GM23338 (cell line): ENCODE results near the gene AQP4. TPM values are rescaled to one million over a fixed set of nuclear protein-coding genes. Genes with fewer than 3 reads are reported as not detected.

Source experiments
- ATAC-seq: fragments of 200-7000 bp; cut with Tn5 transposase; 3 replicates; pipeline ENCODE4 v1.9.1; 2020
- DNase-seq: peaks from one replicate; pipeline ENCODE4 v3.0.0-alpha.2; 2015; ENCODE audit warnings: low spot score
- H2AFZ ChIP-seq: fragments of 200-600 bp; sonication (generic); 2 replicates; pipeline ENCODE4 v1.8.0; 2016; ENCODE audit warnings: antibody characterized with exemption, mild to moderate bottlenecking, moderate library complexity
- H3F3A ChIP-seq: fragments of 200-600 bp; sonication (generic); replicated peaks from 2 replicates; pipeline ENCODE4 v1.8.0; 2017; ENCODE audit warnings: antibody characterized with exemption, mixed run types, low read depth
- H3K27ac ChIP-seq: fragments of 200-600 bp; sonication (generic); 2 replicates; pipeline ENCODE4 v1.6.1; 2016; ENCODE audit warnings: low read depth
- H3K27me3 ChIP-seq: fragments of 200-600 bp; sonication (generic); 2 replicates; pipeline ENCODE4 v1.8.0; 2016; ENCODE audit warnings: mild to moderate bottlenecking, mixed run types, moderate library complexity; ENCODE audit not compliant: insufficient read depth
- H3K36me3 ChIP-seq: fragments of 200-600 bp; sonication (generic); 2 replicates; pipeline ENCODE4 v1.8.0; 2016; ENCODE audit warnings: mild to moderate bottlenecking; ENCODE audit not compliant: insufficient read depth
- H3K4me1 ChIP-seq: fragments of 200-600 bp; sonication (generic); 2 replicates; pipeline ENCODE4 v1.8.0; 2016; ENCODE audit warnings: mild to moderate bottlenecking, moderate library complexity; ENCODE audit not compliant: insufficient read depth
- H3K4me2 ChIP-seq: fragments of 200-600 bp; sonication (generic); 2 replicates; pipeline ENCODE4 v1.7.1; 2017; ENCODE audit warnings: mixed run types
- H3K4me3 ChIP-seq: fragments of 200-600 bp; sonication (generic); 2 replicates; pipeline ENCODE4 v1.6.1; 2016; ENCODE audit warnings: mixed run types
- H3K79me2 ChIP-seq: fragments of 200-600 bp; sonication (generic); replicated peaks from 2 replicates; pipeline ENCODE4 v1.8.0; 2017; ENCODE audit warnings: mild to moderate bottlenecking; ENCODE audit not compliant: insufficient read depth
- H3K9me2 ChIP-seq: fragments of 200-600 bp; sonication (generic); 2 replicates; pipeline ENCODE4 v1.8.0; 2017; ENCODE audit not compliant: insufficient read depth
- H4K20me1 ChIP-seq: fragments of 200-600 bp; sonication (generic); replicated peaks from 2 replicates; pipeline ENCODE4 v1.8.0; 2017; ENCODE audit warnings: mild to moderate bottlenecking; ENCODE audit not compliant: insufficient read depth
- H3K27ac Mint-ChIP-seq: 2 replicates; pipeline ENCODE4 v1.8.0; 2020; ENCODE audit warnings: inconsistent platforms, mild to moderate bottlenecking, moderate library complexity, mixed read lengths
- H3K27me3 Mint-ChIP-seq: 3 replicates; pipeline ENCODE4 v1.8.0; 2022; ENCODE audit warnings: low read depth, mild to moderate bottlenecking, moderate library complexity, mixed read lengths, inconsistent platforms; ENCODE audit not compliant: insufficient read depth, poor library complexity
- H3K36me3 Mint-ChIP-seq: 3 replicates; pipeline ENCODE4 v1.8.0; 2021; ENCODE audit warnings: low read depth, mild to moderate bottlenecking, inconsistent platforms, moderate library complexity, mixed read lengths
- H3K4me1 Mint-ChIP-seq: 3 replicates; pipeline ENCODE4 v1.8.0; 2020; ENCODE audit warnings: mild to moderate bottlenecking, inconsistent platforms, mixed read lengths
- H3K4me3 Mint-ChIP-seq: 3 replicates; pipeline ENCODE4 v1.8.0; 2021; ENCODE audit warnings: moderate library complexity, mild to moderate bottlenecking, inconsistent platforms, mixed read lengths
- H3K9me3 Mint-ChIP-seq: 3 replicates; pipeline ENCODE4 v1.8.0; 2020; ENCODE audit warnings: moderate library complexity, mild to moderate bottlenecking, inconsistent platforms, mixed read lengths
- CREB1 ChIP-seq: fragments of 250-450 bp; sonication (Bioruptor Pico); IDR thresholded peaks from 2 replicates; pipeline ENCODE4 v1.5.0; 2020; ENCODE audit warnings: low read depth, mild to moderate bottlenecking, moderate library complexity
- ETS1 ChIP-seq: IDR thresholded peaks from 2 replicates; pipeline ENCODE4 v1.6.1; 2016; ENCODE audit warnings: antibody characterized with exemption
- EZH2 ChIP-seq: fragments of 200-600 bp; sonication (generic); IDR thresholded peaks from one replicate; pipeline ENCODE4 v1.8.0; 2017; ENCODE audit warnings: antibody characterized with exemption, mild to moderate bottlenecking, low read depth; ENCODE audit not compliant: unreplicated experiment
- EZH2phosphoT487 ChIP-seq: fragments of 200-600 bp; sonication (generic); IDR thresholded peaks from one replicate; pipeline ENCODE4 v1.8.1; 2018; ENCODE audit warnings: antibody characterized with exemption; ENCODE audit not compliant: unreplicated experiment
- JUNB ChIP-seq: IDR thresholded peaks from one replicate; pipeline ENCODE4 v1.6.1; 2016; ENCODE audit warnings: antibody characterized with exemption; ENCODE audit not compliant: unreplicated experiment
- NANOG ChIP-seq: IDR thresholded peaks from 2 replicates; pipeline ENCODE4 v1.6.1; 2016; ENCODE audit warnings: antibody characterized with exemption, borderline replicate concordance
- POLR2AphosphoS5 ChIP-seq: IDR thresholded peaks from 2 replicates; pipeline ENCODE4 v1.6.1; 2016; ENCODE audit warnings: antibody characterized with exemption, low read depth
- REST ChIP-seq: IDR thresholded peaks from one replicate; pipeline ENCODE4 v1.6.1; 2018; ENCODE audit warnings: antibody characterized with exemption; ENCODE audit not compliant: unreplicated experiment
- STAT1 ChIP-seq: IDR thresholded peaks from one replicate; pipeline ENCODE4 v1.6.1; 2016; ENCODE audit warnings: antibody characterized with exemption; ENCODE audit not compliant: unreplicated experiment
- ZNF114 ChIP-seq: fragments of 250-450 bp; sonication (Bioruptor Pico); IDR thresholded peaks from 2 replicates; pipeline ENCODE4 v1.5.0; 2020; ENCODE audit warnings: mild to moderate bottlenecking, moderate library complexity
- ZNF331 ChIP-seq: fragments of 250-450 bp; sonication (Bioruptor Pico); IDR thresholded peaks from 2 replicates; pipeline ENCODE4 v1.5.0; 2020; ENCODE audit warnings: low read depth, mild to moderate bottlenecking, moderate library complexity
- ZNF462 ChIP-seq: fragments of 250-450 bp; sonication (Bioruptor Pico); IDR thresholded peaks from 2 replicates; pipeline ENCODE4 v1.5.0; 2020; ENCODE audit warnings: mild to moderate bottlenecking, moderate library complexity
- polyA plus RNA-seq: library from polyadenylated mRNA; unstranded; fragments of >200 nt; fragmentation: Nextera tagmentation; extraction: Ambion mirVana; gene quantifications from 2 replicates; pipeline ENCODE4 v1.2.1, GENCODE V29; 2016
- total RNA-seq: library from RNA; depleted of rRNA; stranded (reverse); fragments of >200 nt; shearing (Covaris generic); gene quantifications from 2 replicates; pipeline ENCODE4 v1.2.3, GENCODE V29; 2014
- TF ChIP-seq, protein P1 (sequence below), 2 experiments: fragments of 200-600 bp in 1 of 2; sonication (generic) in 1 of 2; conservative IDR thresholded peaks; 2 replicates each; pipeline versions ENCODE4 v1.5.1 to v1.6.1; 2016 to 2017; ENCODE audit warnings: antibody characterized with exemption in 2 of 2, low read depth in 2 of 2, mild to moderate bottlenecking in 2 of 2, moderate library complexity in 1 of 2

AQP4 gene
- total and polyA plus RNA-seq, 2 experiments from 2014 or later, result 1.1 to 3.8 TPM

DNA sequence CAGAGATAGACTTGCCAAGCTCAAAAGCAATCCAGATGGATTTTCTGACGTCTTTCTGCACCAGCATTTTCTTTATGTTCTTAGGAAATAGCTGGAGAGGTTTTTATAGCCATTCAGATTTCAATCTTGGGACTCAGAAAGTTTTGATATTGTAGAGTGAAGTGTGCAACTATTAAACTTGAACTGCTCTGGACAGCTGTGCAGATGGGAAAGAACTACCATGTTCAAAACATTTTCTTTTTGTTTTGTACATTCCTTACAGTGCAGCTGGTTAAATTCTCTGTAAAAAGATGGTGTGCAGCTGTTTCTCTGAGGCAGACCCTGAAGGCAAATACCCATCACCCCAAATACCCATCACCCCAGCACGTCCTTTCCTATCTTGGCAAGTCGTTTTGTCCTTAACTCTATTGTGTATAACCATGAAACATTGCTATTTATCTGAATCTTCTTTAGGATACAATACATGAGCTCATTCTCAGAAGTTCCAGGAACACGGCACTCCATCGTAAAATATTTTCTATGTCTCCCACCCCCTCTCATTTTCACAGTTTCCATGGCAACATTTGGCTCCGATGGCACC, 38.8 kb downstream of the AQP4 start:
- Histone ChIP-seq H3K4me1 (peaks cover 2% of the 10 kb centered on the region), H4K20me1 (no peaks in the 10 kb centered on the region), H3K36me3 (no peaks in the 10 kb centered on the region), H3K27ac (no peak overlapping the region), H3K4me3 (no peak overlapping the region), H3K27me3 (no peaks in the 10 kb centered on the region), H3K9me2 (no peaks in the 10 kb centered on the region), H3K79me2 (no peaks in the 10 kb centered on the region), H3K4me2 (no peak overlapping the region), H2AFZ (no peak overlapping the region), H3F3A (no peaks in the 10 kb centered on the region)
- Mint-ChIP-seq H3K4me3 (no peak overlapping the region), H3K9me3 (no peaks in the 10 kb centered on the region), H3K27ac (no peak overlapping the region), H3K36me3 (no peaks in the 10 kb centered on the region; the same call in 2 of the 3 replicates), H3K27me3 (no peaks in the 10 kb centered on the region), H3K4me1 (peaks cover 5% of the 10 kb centered on the region; the same call in 2 of the 3 replicates)
- ATAC-seq, result no peak
- DNase-seq, result no peak
- TF ChIP-seq ZNF114 (CRISPR knock-in tag), result no peak
- TF ChIP-seq JUNB, result no peak
- TF ChIP-seq STAT1, result no peak
- no peak for TF ChIP-seq NANOG
- TF ChIP-seq ETS1, result no peak
- TF ChIP-seq, protein P1, sequence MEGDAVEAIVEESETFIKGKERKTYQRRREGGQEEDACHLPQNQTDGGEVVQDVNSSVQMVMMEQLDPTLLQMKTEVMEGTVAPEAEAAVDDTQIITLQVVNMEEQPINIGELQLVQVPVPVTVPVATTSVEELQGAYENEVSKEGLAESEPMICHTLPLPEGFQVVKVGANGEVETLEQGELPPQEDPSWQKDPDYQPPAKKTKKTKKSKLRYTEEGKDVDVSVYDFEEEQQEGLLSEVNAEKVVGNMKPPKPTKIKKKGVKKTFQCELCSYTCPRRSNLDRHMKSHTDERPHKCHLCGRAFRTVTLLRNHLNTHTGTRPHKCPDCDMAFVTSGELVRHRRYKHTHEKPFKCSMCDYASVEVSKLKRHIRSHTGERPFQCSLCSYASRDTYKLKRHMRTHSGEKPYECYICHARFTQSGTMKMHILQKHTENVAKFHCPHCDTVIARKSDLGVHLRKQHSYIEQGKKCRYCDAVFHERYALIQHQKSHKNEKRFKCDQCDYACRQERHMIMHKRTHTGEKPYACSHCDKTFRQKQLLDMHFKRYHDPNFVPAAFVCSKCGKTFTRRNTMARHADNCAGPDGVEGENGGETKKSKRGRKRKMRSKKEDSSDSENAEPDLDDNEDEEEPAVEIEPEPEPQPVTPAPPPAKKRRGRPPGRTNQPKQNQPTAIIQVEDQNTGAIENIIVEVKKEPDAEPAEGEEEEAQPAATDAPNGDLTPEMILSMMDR (conservative IDR thresholded peaks at IDR 0.05; ENCODE audit: low read depth in 2 of 2), result no peak
- TF ChIP-seq ZNF462 (CRISPR knock-in tag), result no peak
- TF ChIP-seq EZH2, result no peak
- TF ChIP-seq CREB1, result no peak
- TF ChIP-seq POLR2AphosphoS5, result no peak
- no peak for TF ChIP-seq REST
- no peak for TF ChIP-seq EZH2phosphoT487
- no peak for TF ChIP-seq ZNF331 (CRISPR knock-in tag)
